Activated CD4-positive, alpha-beta T cell treated with anti-CD3 and anti-CD28 coated beads, Interleukin-10, Interleukin-2, amounts not matched to agents 100 ng/mL and 50 ng/mL, durations not matched to agents 16 hours and 8 hours (primary cell): ENCODE data around the gene VPS13D.

ENCODE experiments used
- DNase-seq: peaks from one replicate; pipeline ENCODE4 v3.0.0-alpha.2; 2020

VPS13D gene

GRCh38 chr1:12473596-12474362 is 243.9 kb downstream of the VPS13D start:
- no peak for DNase-seq

GRCh38 chr1:12475101-12475500 is 245.3 kb downstream of the VPS13D start:
- DNase-seq, result no peak

GRCh38 chr1:12475530-12475934 is 245.7 kb downstream of the VPS13D start:
- peak; percentile 26 for DNase-seq

GRCh38 chr1:12475947-12476346 is 246.1 kb downstream of the VPS13D start:
- peak; percentile 28 for DNase-seq

- no peak for DNase-seq
Measured at GRCh38 chr1:12477314-12477713, 247.5 kb downstream of the VPS13D start.

GRCh38 chr1:12477936-12478611 is 248.2 kb downstream of the VPS13D start:
- no peak for DNase-seq

GRCh38 chr1:12478612-12478985 is 248.8 kb downstream of the VPS13D start:
- DNase-seq, result peak; percentile 57

- no peak for DNase-seq
Measured at GRCh38 chr1:12479311-12479710, 249.5 kb downstream of the VPS13D start.

GRCh38 chr1:12480041-12480440 is 250.2 kb downstream of the VPS13D start:
- no peak for DNase-seq

- peak; percentile 62 for DNase-seq
Measured at GRCh38 chr1:12480748-12481362, 251.0 kb downstream of the VPS13D start.

- no peak for DNase-seq
Measured at GRCh38 chr1:12481928-12482327, 252.1 kb downstream of the VPS13D start.

- DNase-seq, result no peak
Measured at GRCh38 chr1:12482988-12483387, 253.2 kb downstream of the VPS13D start.

- DNase-seq, result no peak
Measured at GRCh38 chr1:12485231-12486058, 255.6 kb downstream of the VPS13D start.

GRCh38 chr1:12486059-12486341 is 256.2 kb downstream of the VPS13D start:
- no peak for DNase-seq

- DNase-seq, result no peak
Measured at GRCh38 chr1:12486401-12487005, 256.7 kb downstream of the VPS13D start.

GRCh38 chr1:12487520-12487919 is 257.7 kb downstream of the VPS13D start:
- no peak for DNase-seq

- no peak for DNase-seq
Measured at GRCh38 chr1:12488666-12489354, 259.0 kb downstream of the VPS13D start.

- no peak for DNase-seq
Measured at GRCh38 chr1:12490532-12491142, 260.8 kb downstream of the VPS13D start.

- DNase-seq, result no peak
Measured at GRCh38 chr1:12491656-12492055, 261.8 kb downstream of the VPS13D start.

GRCh38 chr1:12495725-12496124 is 265.9 kb downstream of the VPS13D start:
- no peak for DNase-seq

GRCh38 chr1:12496154-12496961 is 266.5 kb downstream of the VPS13D start:
- DNase-seq, result no peak
